Activated CD8-positive, alpha-beta memory T cell treated with anti-CD3 and anti-CD28 coated beads for 36 hours (primary cell): ENCODE results near the gene AP4E1. TPM values are rescaled to one million over a fixed set of nuclear protein-coding genes. Genes with fewer than 3 reads are reported as not detected.
"Not testable (repeated sequence)": the region's sequence is repeated elsewhere in the genome, so short reads cannot be mapped to it uniquely, and the experiment has no call there.

Experiments
- CTCF ChIA-PET: fragments of 350-600 bp; sonication (Branson Sonifier 250); formaldehyde crosslinking; loops from one replicate; lab custom pipeline; 2021; ENCODE audit warnings: antibody characterized with exemption; lab: Charles Lee
- POLR2A ChIA-PET: fragments of 350-600 bp; sonication (Branson Sonifier 250); formaldehyde crosslinking; loops from one replicate; lab custom pipeline; 2021; ENCODE audit warnings: antibody characterized with exemption; lab: Charles Lee
- total RNA-seq, 2 experiments: library from RNA; stranded (reverse); gene quantifications; one replicate each; pipeline ENCODE4 v1.2.3, GENCODE V29; 2021

The AP4E1 gene
- total RNA-seq, 2 experiments from 2014 or later, result 21.2 to 21.5 TPM

GRCh38 chr15:50884540-50884939 is 23.9 kb upstream of the AP4E1 start:
- CTCF ChIA-PET, result interaction anchor here (0.5 to 1.6 kb wide), 2 partner anchors 23 to 232 kb away, joined by 3 to 6 read pairs; no protein-coding TSS in a partner anchor
- POLR2A ChIA-PET, result interaction anchor here (1.2 kb wide), 1 partner anchor 120 kb away, joined by 6 read pairs; no protein-coding TSS in a partner anchor

- POLR2A ChIA-PET, result interaction anchor here (1.3 kb wide), 1 partner anchor 22 kb away, joined by 5 read pairs; no protein-coding TSS in a partner anchor
Measured at GRCh38 chr15:50886139-50886467, 22.4 kb upstream of the AP4E1 start.

GRCh38 chr15:50886611-50887345 is 21.7 kb upstream of the AP4E1 start:
- CTCF ChIA-PET, result interaction anchor here (0.5 to 1.3 kb wide), 3 partner anchors 8 to 19 kb away, joined by 3 to 4 read pairs (median 3); no protein-coding TSS in a partner anchor

More at GRCh38 chr15:50886139-50886467, 22.4 kb upstream of the AP4E1 start:
- CTCF ChIA-PET, result interaction anchor here (0.5 to 1.6 kb wide), 5 partner anchors 9 to 21 kb away, joined by 3 to 6 read pairs (median 4); no protein-coding TSS in a partner anchor

GRCh38 chr15:50888054-50888453 is 20.4 kb upstream of the AP4E1 start:
- CTCF ChIA-PET, result interaction anchor here (0.8 kb wide), 1 partner anchor 19 kb away, joined by 5 read pairs; no protein-coding TSS in a partner anchor
- POLR2A ChIA-PET, result no interaction called here

More at GRCh38 chr15:50886611-50887345, 21.7 kb upstream of the AP4E1 start:
- POLR2A ChIA-PET, result no interaction called here

- ChIA-PET POLR2A (no interaction called here), CTCF (no interaction called here)
Measured at GRCh38 chr15:50889589-50889988, 18.9 kb upstream of the AP4E1 start.

GRCh38 chr15:50890751-50891150 is 17.7 kb upstream of the AP4E1 start:
- ChIA-PET CTCF (no interaction called here), POLR2A (no interaction called here)

GRCh38 chr15:50891159-50891558 is 17.3 kb upstream of the AP4E1 start:
- POLR2A ChIA-PET, result no interaction called here
- CTCF ChIA-PET, result no interaction called here

- ChIA-PET CTCF (no interaction called here), POLR2A (no interaction called here)
Measured at GRCh38 chr15:50893976-50894375, 14.5 kb upstream of the AP4E1 start.

- POLR2A ChIA-PET, CTCF ChIA-PET: not testable (repeated sequence)
Measured at GRCh38 chr15:50901390-50901789, 7.1 kb upstream of the AP4E1 start.

- POLR2A ChIA-PET, result no interaction called here
- CTCF ChIA-PET, result no interaction called here
Measured at GRCh38 chr15:50904211-50904610, 4.3 kb upstream of the AP4E1 start.

GRCh38 chr15:50905055-50905454 is 3.4 kb upstream of the AP4E1 start:
- ChIA-PET CTCF (interaction anchor here (1.2 kb wide), 1 partner anchor 18 kb away, joined by 4 read pairs; no protein-coding TSS in a partner anchor), POLR2A (no interaction called here)

- CTCF ChIA-PET, result interaction anchor here (0.8 to 1.9 kb wide), 6 partner anchors 19 to 221 kb away, joined by 3 to 8 read pairs (median 6); partner anchors contain the start of gene TRPM7
- POLR2A ChIA-PET, result interaction anchor here (0.6 to 1.4 kb wide), 9 partner anchors 21 to 1620 kb away, joined by 3 to 8 read pairs (median 5); partner anchors contain the start of gene GABPB1
Measured at GRCh38 chr15:50906954-50907600, 1.4 kb upstream of the AP4E1 start.

- ChIA-PET CTCF (interaction anchor here (1.0 to 1.9 kb wide), 5 partner anchors 22 to 221 kb away, joined by 3 to 8 read pairs (median 6); partner anchors contain the start of gene TRPM7), POLR2A (interaction anchor here (0.5 to 1.4 kb wide), 8 partner anchors 21 to 552 kb away, joined by 3 to 8 read pairs (median 4); partner anchors contain the start of gene GABPB1)
Measured at GRCh38 chr15:50907601-50908208, 778 bp upstream of the AP4E1 start.

- POLR2A ChIA-PET, result interaction anchor here (0.5 to 1.4 kb wide), 4 partner anchors 148 to 556 kb away, joined by 3 to 5 read pairs (median 4); partner anchors contain the start of gene GABPB1
Measured at GRCh38 chr15:50909010-50909317, 481 bp downstream of the AP4E1 start.

GRCh38 chr15:50910426-50910795 is 1.9 kb downstream of the AP4E1 start:
- POLR2A ChIA-PET, result not testable (repeated sequence)
- CTCF ChIA-PET, result interaction anchor here (0.6 kb wide), 1 partner anchor 920 kb away, joined by 3 read pairs; no protein-coding TSS in a partner anchor

More at GRCh38 chr15:50909010-50909317, 481 bp downstream of the AP4E1 start:
- CTCF ChIA-PET, result interaction anchor here (0.9 to 1.3 kb wide), 4 partner anchors 19 to 557 kb away, joined by 3 to 4 read pairs (median 3); no protein-coding TSS in a partner anchor

- ChIA-PET POLR2A (no interaction called here), CTCF (interaction anchor here (0.6 kb wide), 1 partner anchor 919 kb away, joined by 3 read pairs; no protein-coding TSS in a partner anchor)
Measured at GRCh38 chr15:50911001-50911400, 2.5 kb downstream of the AP4E1 start.

- ChIA-PET POLR2A (no interaction called here), CTCF (no interaction called here)
Measured at GRCh38 chr15:50911621-50912020, 3.1 kb downstream of the AP4E1 start.

GRCh38 chr15:50916400-50916799 is 7.9 kb downstream of the AP4E1 start:
- ChIA-PET POLR2A (no interaction called here), CTCF (no interaction called here)

- POLR2A ChIA-PET, CTCF ChIA-PET: not testable (repeated sequence)
Measured at GRCh38 chr15:50919359-50919758, 10.9 kb downstream of the AP4E1 start.
